HCT116 (cell line): ENCODE measurements around the gene TEKT5. TPM values are rescaled to one million over a fixed set of nuclear protein-coding genes. Genes with fewer than 3 reads are reported as not detected.

Experiments used
- ATAC-seq: fragments of 200-7000 bp; cut with Tn5 transposase; 2 replicates; pipeline ENCODE4 v1.9.1; 2020; ENCODE audit warnings: mild to moderate bottlenecking, moderate library complexity
- BruUV-seq: library from RNA; stranded (reverse); fragments of 400-500 nt; replicated peaks from 2 replicates; lab custom pipeline; 2021; lab: Mats Ljungman, UMichigan
- CTCF ChIA-PET: fragments of 300-600 bp; sonication (Branson Sonifier 250); formaldehyde crosslinking; loops from one replicate; lab custom pipeline; 2021; ENCODE audit warnings: antibody characterized with exemption; lab: Charles Lee
- POLR2A ChIA-PET: fragments of 300-600, 350-600 bp; sonication (Branson Sonifier 250); formaldehyde crosslinking; loops from one replicate; lab custom pipeline; 2021; ENCODE audit warnings: antibody characterized with exemption; lab: Charles Lee
- RAD21 ChIA-PET, 2 experiments: fragments of 300-600 bp; sonication (Branson Sonifier 250); formaldehyde crosslinking; loops; one replicate each; lab custom pipeline; 2023; ENCODE audit warnings: low total read pairs in 2 of 2; ENCODE audit not compliant: uncharacterized antibody in 2 of 2, unreplicated experiment in 2 of 2, low non-redundant PET in 1 of 2; lab: Charles Lee
- DNase-seq: peaks from one replicate; pipeline ENCODE4 v3.0.0-alpha.2; 2010; ENCODE audit warnings: low read depth, low spot score
- H2AFZ ChIP-seq: fragments of 200-600 bp; shearing (Covaris generic), sonication (generic); 2 replicates; pipeline ENCODE4 v1.6.1; 2017; ENCODE audit warnings: low read depth, mixed run types, mixed read lengths, antibody characterized with exemption, low read length; ENCODE audit not compliant: poor library complexity, severe bottlenecking
- H3K27ac ChIP-seq: 2 replicates; pipeline ENCODE4 v1.5.1; 2012; ENCODE audit warnings: low read depth, low read length
- H3K27me3 ChIP-seq: fragments of 200-600 bp; sonication (generic); 2 replicates; pipeline ENCODE4 v1.6.1; 2016; ENCODE audit warnings: mixed run types, low read length, mixed read lengths; ENCODE audit not compliant: insufficient read depth
- H3K36me3 ChIP-seq, 2 experiments: fragments of 200-500 bp in 1 of 2; fragments of 200-600 bp in 1 of 2; sonication (Bioruptor generic) in 1 of 2; sonication (generic) in 1 of 2; 2 replicates each; pipeline versions ENCODE4 v1.5.1 to v1.6.1; 2014 to 2016; ENCODE audit warnings: low read length in 2 of 2, inconsistent platforms in 1 of 2, mixed read lengths in 1 of 2, mixed run types in 1 of 2; ENCODE audit not compliant: insufficient read depth in 2 of 2, control insufficient read depth in 1 of 2
- H3K4me1 ChIP-seq, 2 experiments: fragments of 200-600 bp in 1 of 2; sonication (generic) in 1 of 2; 2 replicates each; pipeline versions ENCODE4 v1.5.1 to v1.6.1; 2012 to 2017; ENCODE audit warnings: low read length in 2 of 2, inconsistent platforms in 1 of 2, mild to moderate bottlenecking in 1 of 2, mixed read lengths in 1 of 2, mixed run types in 1 of 2, moderate library complexity in 1 of 2; ENCODE audit not compliant: insufficient read depth in 2 of 2, control insufficient read depth in 1 of 2
- H3K4me2 ChIP-seq: fragments of 200-600 bp; sonication (generic); 2 replicates; pipeline ENCODE4 v1.6.1; 2017; ENCODE audit warnings: mixed run types, low read length, mixed read lengths
- H3K4me3 ChIP-seq, 2 experiments: fragments of 200-600 bp in 1 of 2; sonication (generic) in 1 of 2; replicated peaks in 1 of 2; 2 replicates each; pipeline ENCODE4 v1.5.1; 2011 to 2016; ENCODE audit warnings: low read length in 2 of 2, control low read depth in 1 of 2, low read depth in 1 of 2, mild to moderate bottlenecking in 1 of 2, mixed read lengths in 1 of 2, mixed run types in 1 of 2
- H3K79me2 ChIP-seq: fragments of 200-600 bp; sonication (generic); 2 replicates; pipeline ENCODE4 v1.6.1; 2017; ENCODE audit warnings: mild to moderate bottlenecking, mixed run types, low read length, moderate library complexity, mixed read lengths; ENCODE audit not compliant: insufficient read depth
- H3K9ac ChIP-seq: fragments of 200-600 bp; sonication (generic); 2 replicates; pipeline ENCODE4 v1.6.1; 2016; ENCODE audit warnings: low read length, mixed read lengths
- H3K9me2 ChIP-seq: fragments of 200-600 bp; sonication (generic), shearing (Covaris generic); 2 replicates; pipeline ENCODE4 v1.6.1; 2017; ENCODE audit warnings: mixed run types, mild to moderate bottlenecking, moderate library complexity; ENCODE audit not compliant: insufficient read depth
- H3K9me3 ChIP-seq, 2 experiments: fragments of 200-500 bp in 1 of 2; fragments of 200-600 bp in 1 of 2; sonication (Bioruptor generic) in 1 of 2; sonication (generic) in 1 of 2; 2 replicates each; pipeline ENCODE4 v1.6.1; 2014 to 2017; ENCODE audit warnings: low read length in 2 of 2, mixed read lengths in 2 of 2, inconsistent platforms in 1 of 2, low read depth in 1 of 2, mild to moderate bottlenecking in 1 of 2, mixed run types in 1 of 2, moderate library complexity in 1 of 2; ENCODE audit not compliant: control insufficient read depth in 1 of 2, insufficient read depth in 1 of 2
- H4K20me1 ChIP-seq: fragments of 200-600 bp; sonication (generic), shearing (Covaris generic); 2 replicates; pipeline ENCODE4 v1.6.1; 2017; ENCODE audit warnings: mixed run types, mild to moderate bottlenecking, moderate library complexity; ENCODE audit not compliant: insufficient read depth
- CTCF ChIP-seq, 3 experiments: fragments of 200-600 bp in 1 of 3; sonication (generic) in 1 of 3; IDR thresholded peaks in 2 of 3; conservative IDR thresholded peaks in 1 of 3; 2 replicates each; pipeline ENCODE4 v1.5.1; 2012 to 2017; ENCODE audit warnings: low read depth in 2 of 3, low read length in 2 of 3, antibody characterized with exemption in 1 of 3, borderline replicate concordance in 1 of 3, control low read depth in 1 of 3, mild to moderate bottlenecking in 1 of 3, mixed read lengths in 1 of 3, mixed run types in 1 of 3, moderate library complexity in 1 of 3; ENCODE audit not compliant: insufficient read depth in 1 of 3
- ELF1 ChIP-seq: IDR thresholded peaks from 2 replicates; pipeline ENCODE4 v1.6.1; 2012; ENCODE audit warnings: low read depth, borderline replicate concordance
- JUND ChIP-seq: IDR thresholded peaks from 2 replicates; pipeline ENCODE4 v1.6.1; 2012
- POLR2AphosphoS5 ChIP-seq: IDR thresholded peaks from 2 replicates; pipeline ENCODE4 v1.6.1; 2011; ENCODE audit warnings: mild to moderate bottlenecking, low read depth, low read length, moderate library complexity
- ZBTB33 ChIP-seq: IDR thresholded peaks from 2 replicates; pipeline ENCODE4 v1.6.1; 2011; ENCODE audit warnings: mild to moderate bottlenecking, low read length, moderate library complexity; ENCODE audit not compliant: insufficient replicate concordance; ENCODE audit errors: extremely low read depth
- ZNF274 ChIP-seq: fragments of 200-500 bp; sonication (Bioruptor generic); IDR thresholded peaks from 2 replicates; pipeline ENCODE4 v1.6.1; 2014; ENCODE audit warnings: mild to moderate bottlenecking, low read depth, low read length, inconsistent platforms
- intact Hi-C: fragments of 100-400 bp; cut with micrococcal nuclease; formaldehyde crosslinking; loops from 2 replicates; pipeline ENCODE4 v1.10.0; 2022
- total RNA-seq: library from RNA; stranded (reverse); gene quantifications from one replicate; pipeline ENCODE4 v1.2.1, GENCODE V29; 2021; ENCODE audit not compliant: unreplicated experiment

The TEKT5 gene
- total RNA-seq, 1 experiment from 2014 or later, result 0.37 TPM

GRCh38 chr16:10662212-10662611 lies 32.5 kb downstream of the TEKT5 start:
- ATAC-seq (no peak), DNase-seq (no peak)
- CTCF ChIA-PET, result no interaction called here
- POLR2A ChIA-PET, result no interaction called here
- H3K79me2 ChIP-seq, result no peaks in the 10 kb centered on the region
- no peaks in the 10 kb centered on the region for H3K36me3 ChIP-seq
- no peaks in the 10 kb centered on the region for H4K20me1 ChIP-seq
- H3K4me2 ChIP-seq, result no peak overlapping the region
- RAD21 ChIA-PET, result no interaction called here
- no TSS peak for BruUV-seq
- no peaks in the 10 kb centered on the region for H3K4me1 ChIP-seq
- no peak overlapping the region for H3K4me3 ChIP-seq
- no peak for TF ChIP-seq ZNF274
- no peak for TF ChIP-seq JUND
- H3K9me2 ChIP-seq, result no peaks in the 10 kb centered on the region
- H3K27me3 ChIP-seq, result no peaks in the 10 kb centered on the region
- H2AFZ ChIP-seq, result no peak overlapping the region
- H3K27ac ChIP-seq, result no peak overlapping the region
- H3K9ac ChIP-seq, result no peak overlapping the region
- intact Hi-C loops, result no loop called here
- H3K9me3 ChIP-seq, result no peaks in the 10 kb centered on the region

- H3K4me3 ChIP-seq, result no peak overlapping the region
- H3K36me3 ChIP-seq, result no peaks in the 10 kb centered on the region
- ChIA-PET POLR2A (no interaction called here), CTCF (no interaction called here), RAD21 (no interaction called here)
- H3K27ac ChIP-seq, result no peak overlapping the region
- no peaks in the 10 kb centered on the region for H3K9me3 ChIP-seq
- H3K4me2 ChIP-seq, result no peak overlapping the region
- H3K79me2 ChIP-seq, result no peaks in the 10 kb centered on the region
- no peaks in the 10 kb centered on the region for H3K27me3 ChIP-seq
- ATAC-seq (no peak), DNase-seq (no peak)
- no peaks in the 10 kb centered on the region for H3K4me1 ChIP-seq
- no TSS peak for BruUV-seq
- intact Hi-C loops, result no loop called here
- H4K20me1 ChIP-seq, result no peaks in the 10 kb centered on the region
- no peaks in the 10 kb centered on the region for H3K9me2 ChIP-seq
- H2AFZ ChIP-seq, result no peak overlapping the region
- TF ChIP-seq ZNF274 (no peak), ELF1 (no peak), ZBTB33 (no peak), CTCF (IDR thresholded peaks at IDR 0.05 in 2 of 3, conservative IDR thresholded peaks at IDR 0.05 in 1 of 3; ENCODE audit: borderline replicate concordance in 1 of 3, insufficient read depth in 1 of 3, low read depth in 2 of 3, low read length in 2 of 3) (no peak), POLR2AphosphoS5 (no peak), JUND (no peak)
- no peak overlapping the region for H3K9ac ChIP-seq
Observed at GRCh38 chr16:10661737-10662136, 33.0 kb downstream of the TEKT5 start.
